HL-60 (cell line): ENCODE measurements around the gene ZNF777.
"Not testable (repeated sequence)": the region's sequence is repeated elsewhere in the genome, so short reads cannot be mapped to it uniquely, and the experiment has no call there.

ENCODE experiments used
- DNase-seq, 2 experiments: peaks; one replicate each; pipeline ENCODE4 v3.0.0-alpha.2; 2010 to 2020; ENCODE audit warnings: low read depth in 1 of 2, low spot score in 1 of 2
- H3K27ac ChIP-seq: fragments of 250-450 bp; sonication (Bioruptor Pico); replicated peaks from 2 replicates; pipeline ENCODE4 v1.5.1; 2020; ENCODE audit warnings: mild to moderate bottlenecking, moderate library complexity
- H3K27me3 ChIP-seq: fragments of 250-450 bp; sonication (Bioruptor Pico); 2 replicates; pipeline ENCODE4 v1.5.1; 2021; ENCODE audit warnings: mild to moderate bottlenecking, moderate library complexity; ENCODE audit not compliant: insufficient read depth, poor library complexity, severe bottlenecking
- H3K4me3 ChIP-seq: replicated peaks from 2 replicates; pipeline ENCODE4 v1.5.1; 2011; ENCODE audit warnings: mild to moderate bottlenecking, control low read depth, low read length; ENCODE audit not compliant: insufficient read depth
- CTCF ChIP-seq: IDR thresholded peaks from one replicate; pipeline ENCODE4 v1.5.1; 2011; ENCODE audit warnings: low read length, control low read depth, inconsistent platforms; ENCODE audit not compliant: insufficient read depth
- GABPA ChIP-seq: IDR thresholded peaks from 2 replicates; pipeline ENCODE4 v1.6.1; 2012; ENCODE audit warnings: low read depth
- POLR2AphosphoS5 ChIP-seq: IDR thresholded peaks from 2 replicates; pipeline ENCODE4 v1.6.1; 2012; ENCODE audit warnings: low read depth
- REST ChIP-seq: IDR thresholded peaks from 2 replicates; pipeline ENCODE4 v1.6.1; 2012; ENCODE audit warnings: low read depth; ENCODE audit not compliant: insufficient replicate concordance
- SPI1 ChIP-seq: IDR thresholded peaks from 2 replicates; pipeline ENCODE4 v1.6.1; 2012; ENCODE audit warnings: low read depth, mild to moderate bottlenecking, borderline replicate concordance

The ZNF777 gene

GRCh38 chr7:149414171-149414570 is 46.7 kb downstream of the ZNF777 start:
- TF ChIP-seq CTCF (no peak), REST (no peak), GABPA (no peak), SPI1 (no peak), POLR2AphosphoS5 (no peak)
- Histone ChIP-seq H3K27ac (no peak overlapping the region), H3K4me3 (no peak overlapping the region), H3K27me3 (peaks cover 2% of the 10 kb centered on the region)
- DNase-seq, result no peak

GRCh38 chr7:149413083-149413482 is 47.8 kb downstream of the ZNF777 start:
- H3K27ac ChIP-seq, DNase-seq, H3K4me3 ChIP-seq, H3K27me3 ChIP-seq: not testable (repeated sequence)

GRCh38 chr7:149409895-149410294 is 51.0 kb downstream of the ZNF777 start:
- no peak for DNase-seq
- Histone ChIP-seq H3K4me3 (no peak overlapping the region), H3K27ac (no peak overlapping the region), H3K27me3 (no peaks in the 10 kb centered on the region)
- TF ChIP-seq CTCF (no peak), SPI1 (no peak), REST (no peak), GABPA (no peak), POLR2AphosphoS5 (no peak)

GRCh38 chr7:149404825-149405224 is 56.0 kb downstream of the ZNF777 start:
- no peak for DNase-seq
- H3K27me3 ChIP-seq, result peaks cover 3% of the 10 kb centered on the region
- TF ChIP-seq REST (no peak), GABPA (no peak), CTCF (no peak), SPI1 (no peak), POLR2AphosphoS5 (no peak)
- no peak overlapping the region for H3K27ac ChIP-seq
- no peak overlapping the region for H3K4me3 ChIP-seq
